Measurements from ENCODE around the gene KBTBD8.

Gene KBTBD8, protein sequence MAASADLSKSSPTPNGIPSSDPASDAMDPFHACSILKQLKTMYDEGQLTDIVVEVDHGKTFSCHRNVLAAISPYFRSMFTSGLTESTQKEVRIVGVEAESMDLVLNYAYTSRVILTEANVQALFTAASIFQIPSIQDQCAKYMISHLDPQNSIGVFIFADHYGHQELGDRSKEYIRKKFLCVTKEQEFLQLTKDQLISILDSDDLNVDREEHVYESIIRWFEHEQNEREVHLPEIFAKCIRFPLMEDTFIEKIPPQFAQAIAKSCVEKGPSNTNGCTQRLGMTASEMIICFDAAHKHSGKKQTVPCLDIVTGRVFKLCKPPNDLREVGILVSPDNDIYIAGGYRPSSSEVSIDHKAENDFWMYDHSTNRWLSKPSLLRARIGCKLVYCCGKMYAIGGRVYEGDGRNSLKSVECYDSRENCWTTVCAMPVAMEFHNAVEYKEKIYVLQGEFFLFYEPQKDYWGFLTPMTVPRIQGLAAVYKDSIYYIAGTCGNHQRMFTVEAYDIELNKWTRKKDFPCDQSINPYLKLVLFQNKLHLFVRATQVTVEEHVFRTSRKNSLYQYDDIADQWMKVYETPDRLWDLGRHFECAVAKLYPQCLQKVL

DNA sequence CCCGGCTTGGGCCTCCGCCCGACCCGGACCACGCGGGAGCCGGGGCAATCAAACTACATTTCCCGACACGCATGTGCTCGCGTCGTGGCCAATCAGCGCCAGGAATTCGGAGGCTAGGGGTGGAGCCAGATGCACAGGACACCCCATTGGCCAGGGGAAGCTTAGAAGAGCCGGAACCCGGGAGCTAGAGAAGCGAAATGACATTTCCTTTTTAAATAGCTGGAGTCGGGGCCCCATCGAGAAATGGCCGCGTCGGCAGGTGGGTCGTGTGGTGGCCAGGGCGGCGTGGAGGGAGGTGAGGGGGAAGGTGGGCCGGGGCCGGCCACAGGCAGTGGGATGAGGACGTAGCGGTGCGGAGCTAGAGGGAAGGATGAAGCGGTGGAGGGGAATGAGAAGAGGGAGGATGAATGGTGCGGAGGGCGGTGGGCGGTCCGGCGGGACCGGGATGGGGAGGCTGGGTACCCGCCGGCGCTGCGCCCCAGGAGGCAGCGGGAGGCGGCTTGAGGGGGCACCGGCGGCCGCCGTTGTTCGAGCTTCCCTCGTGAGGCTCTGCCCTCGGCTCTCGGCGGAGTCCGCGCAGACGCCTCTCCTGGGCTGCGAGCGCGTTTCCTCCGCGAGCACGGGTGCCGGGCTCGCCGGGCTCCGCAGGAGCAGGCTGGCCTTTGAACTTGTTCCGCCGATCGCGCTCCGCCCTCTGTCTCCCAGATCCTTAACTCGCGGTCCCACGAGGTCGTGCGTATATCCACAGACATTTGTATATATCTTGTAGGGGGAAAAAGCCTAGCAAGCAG is at the start of gene KBTBD8:
Gene KBTBD8 (plus strand): TSS at position 195 of the 791 bp plus-strand sequence. CDS start 49 bp downstream, at position 244.
- peak; percentile 91 for DNase-seq

DNA sequence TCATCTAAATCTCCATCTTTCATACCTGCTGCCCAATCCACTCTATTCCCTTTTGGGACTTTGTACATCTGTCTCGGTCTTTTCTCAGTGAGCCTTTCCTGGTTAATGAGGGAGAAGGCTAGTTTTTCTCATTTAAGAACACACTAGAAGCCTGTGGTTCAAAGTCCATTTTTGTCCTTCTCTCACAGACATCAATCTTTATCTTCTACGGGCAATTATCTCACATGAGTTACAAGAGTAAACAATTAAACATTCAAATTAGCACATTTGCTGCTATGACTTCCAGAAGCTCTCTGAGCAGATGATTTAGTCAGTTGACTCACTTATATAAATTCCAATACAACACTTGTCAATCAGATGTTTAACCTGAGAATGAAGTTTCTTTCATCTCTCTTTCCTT is 49.3 kb upstream of the KBTBD8 start:
- DNase-seq: no peak

DNA sequence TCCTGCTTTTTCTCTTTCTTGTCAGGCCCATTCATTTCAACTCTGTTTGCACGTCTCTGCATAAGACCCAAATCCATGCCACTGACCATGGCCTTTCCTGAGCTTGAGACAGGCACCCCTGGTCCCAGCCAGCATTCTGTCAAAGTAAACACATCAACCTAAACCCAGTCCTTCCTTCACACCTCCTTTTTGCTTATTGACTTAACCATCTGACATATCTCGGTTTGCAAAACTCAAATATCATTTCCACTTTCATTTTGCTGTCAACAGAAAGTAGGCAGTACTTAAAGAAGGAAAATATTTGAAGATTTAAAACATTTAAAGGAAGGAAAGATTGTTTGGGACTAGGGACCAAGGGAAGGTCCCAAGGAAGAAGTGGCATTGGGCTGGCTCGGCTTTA is 48.2 kb upstream of the KBTBD8 start:
- no peak for DNase-seq

DNA sequence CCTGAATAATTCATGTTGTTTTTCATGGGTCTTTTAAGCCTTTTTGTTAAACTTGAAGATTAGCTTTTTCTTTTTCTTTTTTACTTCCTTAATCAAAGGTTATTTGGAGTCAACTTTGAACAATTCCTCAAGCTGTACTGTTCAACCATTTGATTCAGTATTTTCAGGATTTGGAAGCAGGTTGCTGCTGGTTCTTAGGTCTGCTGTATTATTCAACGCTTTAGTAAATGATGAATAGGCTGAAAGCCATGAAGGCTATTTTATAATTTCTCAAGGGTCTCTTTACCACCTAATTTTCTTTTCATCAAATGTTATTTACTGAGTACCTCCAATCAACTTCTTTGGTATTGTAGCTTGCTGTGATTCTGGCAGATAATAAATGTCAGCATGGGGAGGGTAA is 45.8 kb upstream of the KBTBD8 start:
- DNase-seq: peak in 1 of 2 experiments; percentile 0

DNA sequence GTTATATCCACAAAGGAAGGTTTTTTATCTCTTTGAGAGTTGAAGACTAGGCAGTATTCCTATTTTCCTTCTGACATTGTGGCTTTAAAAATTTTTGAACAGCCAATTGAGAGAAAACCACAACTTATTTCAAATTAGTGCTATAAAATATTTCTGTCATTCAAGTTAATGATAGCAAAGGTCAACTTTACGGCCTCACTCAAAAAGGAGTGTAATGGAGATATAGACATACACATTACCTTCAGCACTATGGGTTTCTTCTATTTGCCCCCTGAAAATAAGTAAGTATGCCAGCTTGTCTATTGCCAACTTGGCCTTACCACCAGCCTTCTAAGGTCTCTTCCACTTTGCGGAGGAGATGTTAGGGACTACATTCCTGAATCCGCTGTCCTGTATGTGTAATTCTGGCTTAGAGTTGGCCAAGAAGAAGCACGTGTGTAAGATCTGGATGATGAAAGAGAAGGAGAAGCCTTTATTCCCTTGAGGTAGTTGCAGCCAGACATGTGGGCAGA is 44.1 kb upstream of the KBTBD8 start:
- no peak for DNase-seq

DNA sequence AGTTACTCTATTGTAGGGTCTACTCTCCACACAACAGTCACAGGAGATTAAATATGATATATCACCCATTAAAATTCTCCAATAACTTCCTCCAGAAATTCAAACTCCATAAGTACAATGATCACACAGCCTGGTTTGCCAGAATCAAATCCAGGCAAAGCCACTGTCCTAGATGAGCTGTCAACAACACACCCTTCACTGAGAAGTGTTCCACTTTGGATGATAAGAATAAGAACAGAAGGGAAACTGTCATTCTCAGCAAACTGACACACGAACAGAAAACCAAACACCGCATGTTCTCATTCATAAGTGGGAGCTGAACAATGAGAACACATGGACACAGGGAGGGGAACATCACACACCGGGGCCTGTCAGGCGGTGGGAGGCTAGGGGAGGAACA is 41.4 kb upstream of the KBTBD8 start:
- no peak for DNase-seq

DNA sequence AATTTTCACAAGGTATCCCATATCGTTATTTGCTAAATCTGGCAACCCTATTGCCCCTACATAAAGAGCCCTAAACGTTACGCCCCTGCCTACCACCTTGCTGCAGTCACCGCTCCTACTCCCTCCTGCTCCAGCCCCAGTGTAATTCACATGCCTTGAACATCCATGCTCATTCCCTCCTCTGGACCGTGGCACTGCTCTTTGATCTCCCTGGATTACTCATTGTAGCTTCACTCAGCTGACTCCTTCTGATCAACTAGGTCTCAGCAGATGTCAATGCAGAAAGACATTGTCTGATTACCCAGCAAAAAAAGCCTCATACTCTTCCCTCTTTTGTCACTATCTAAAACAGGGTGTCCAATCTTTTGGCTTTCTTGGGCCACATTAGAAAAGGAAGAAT is 40.7 kb upstream of the KBTBD8 start:
- no peak for DNase-seq

DNA sequence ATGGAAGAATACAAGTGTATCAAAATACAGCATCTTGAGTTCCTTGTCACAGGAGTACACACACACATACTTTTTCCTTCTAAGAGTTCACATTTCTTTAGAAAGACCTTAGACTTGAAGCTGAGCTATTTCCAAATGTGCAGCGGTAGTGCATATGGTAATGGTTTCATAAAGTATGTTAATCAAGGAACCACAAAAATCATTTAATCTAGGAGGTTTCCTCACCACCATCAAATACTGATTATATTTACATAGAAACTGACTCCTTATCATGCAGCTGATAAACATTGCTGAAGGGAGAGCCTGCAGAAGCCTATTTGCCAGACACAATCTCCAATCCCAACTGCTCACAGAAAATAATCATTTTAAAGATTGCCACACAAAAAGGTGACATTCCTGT is 40.0 kb upstream of the KBTBD8 start:
- DNase-seq: no peak

DNA sequence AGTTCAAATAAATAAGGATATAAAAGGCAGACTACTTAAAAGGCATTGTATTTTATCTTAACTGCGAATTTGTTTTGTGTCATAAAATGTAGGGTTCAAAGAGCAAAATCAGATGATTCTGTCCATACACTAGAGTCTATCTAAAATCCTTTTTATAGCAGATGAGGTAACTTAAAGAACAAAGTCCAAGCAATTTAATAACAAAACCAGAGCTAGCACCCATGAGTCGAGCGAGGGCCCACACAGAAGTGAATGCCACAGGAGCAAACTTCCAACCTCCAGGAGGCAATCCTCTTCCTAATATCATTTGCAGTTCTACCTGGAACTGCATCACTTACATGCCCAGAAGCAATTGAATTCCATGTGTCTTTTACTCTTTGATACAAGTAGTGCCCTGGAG is 35.4 kb upstream of the KBTBD8 start:
- no peak for DNase-seq

DNA sequence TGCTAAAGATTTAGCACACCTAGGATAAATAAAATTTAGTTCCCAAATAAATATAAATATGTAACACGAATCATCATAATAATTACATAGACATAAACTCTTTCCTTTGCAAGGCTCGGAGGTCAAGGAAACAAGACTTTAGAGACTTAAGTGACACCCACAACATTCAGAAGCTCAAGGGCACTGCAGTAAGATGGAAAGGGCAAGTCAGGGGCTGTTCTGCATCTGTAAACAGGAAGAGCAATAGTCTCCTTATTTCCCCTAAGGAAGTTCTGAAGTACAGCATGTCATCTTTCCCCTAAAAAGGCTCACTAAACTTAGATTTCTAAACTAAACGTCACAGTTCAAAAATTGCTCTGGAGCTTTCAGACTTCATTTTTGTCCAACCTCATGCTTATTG is 26.9 kb upstream of the KBTBD8 start:
- no peak for DNase-seq

DNA sequence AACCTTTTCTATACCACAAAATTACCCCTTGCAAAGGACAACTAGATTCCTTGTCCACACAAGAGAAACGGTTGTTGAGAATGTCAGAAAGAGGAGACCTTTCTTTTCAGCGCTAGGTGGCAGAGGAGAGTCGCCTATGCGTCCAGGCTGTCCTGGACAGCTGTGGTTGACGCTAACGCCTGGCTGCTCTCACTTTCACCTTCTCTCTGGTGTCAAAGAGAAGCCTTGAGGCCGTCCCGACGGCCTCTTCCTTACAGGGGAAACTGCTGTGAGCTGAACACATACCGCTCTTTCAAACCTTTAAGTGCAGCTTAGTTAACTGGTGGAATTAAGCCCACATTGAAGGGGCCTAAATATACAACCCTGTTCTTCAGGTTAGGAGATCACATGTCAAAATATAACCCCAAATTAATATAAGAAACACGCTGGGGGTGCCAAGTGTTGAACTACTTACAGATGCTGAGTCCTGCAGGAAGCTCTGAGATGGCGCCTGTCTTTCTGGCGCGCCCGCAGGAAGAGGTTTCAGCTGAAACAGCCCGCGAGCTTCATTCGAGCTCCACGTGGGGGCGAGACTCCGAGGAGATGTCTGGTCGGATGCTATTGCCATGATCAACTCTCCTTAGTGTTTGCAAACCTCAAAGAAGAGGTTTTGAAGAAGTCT is 26.1 kb upstream of the KBTBD8 start:
- peak; percentile 3 to 40 for DNase-seq

DNA sequence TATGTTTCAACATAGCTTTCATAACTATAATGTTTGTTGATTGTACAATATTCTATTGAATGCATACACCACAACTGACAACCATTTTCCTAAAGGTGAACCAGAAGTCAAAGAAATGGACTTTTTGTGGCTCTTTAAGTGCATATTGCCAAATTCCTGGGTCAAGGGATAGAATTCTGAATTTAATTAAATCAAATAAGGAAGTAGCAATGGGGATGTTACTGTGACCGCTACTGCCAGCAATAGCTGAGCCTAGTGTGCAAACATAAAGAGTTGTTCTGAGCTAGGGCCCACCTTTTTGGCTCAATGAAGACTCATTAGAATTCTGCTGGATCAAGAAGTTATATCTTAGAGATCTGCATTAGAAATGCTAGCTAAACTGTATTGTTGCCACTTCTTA is 17.3 kb upstream of the KBTBD8 start:
- DNase-seq: no peak

DNA sequence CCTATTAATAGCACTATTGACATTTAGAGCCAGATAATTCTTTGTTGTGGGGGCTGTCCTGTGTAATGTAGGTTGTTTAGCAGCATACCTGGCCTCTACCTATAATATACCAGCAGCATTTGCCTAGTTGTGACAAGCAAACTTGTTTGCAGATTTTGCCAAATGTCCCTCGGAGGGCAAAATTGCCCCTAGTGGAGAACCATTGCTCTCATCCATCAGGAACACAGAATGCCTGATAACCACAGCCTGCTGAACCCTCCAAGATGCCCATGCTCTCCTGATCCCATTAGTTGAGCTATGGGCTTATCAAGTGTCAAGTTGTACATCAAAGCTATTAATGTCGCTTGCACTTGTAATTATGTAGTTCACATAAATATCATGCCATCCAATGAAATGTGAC is 15.0 kb upstream of the KBTBD8 start:
- DNase-seq: no peak

DNA sequence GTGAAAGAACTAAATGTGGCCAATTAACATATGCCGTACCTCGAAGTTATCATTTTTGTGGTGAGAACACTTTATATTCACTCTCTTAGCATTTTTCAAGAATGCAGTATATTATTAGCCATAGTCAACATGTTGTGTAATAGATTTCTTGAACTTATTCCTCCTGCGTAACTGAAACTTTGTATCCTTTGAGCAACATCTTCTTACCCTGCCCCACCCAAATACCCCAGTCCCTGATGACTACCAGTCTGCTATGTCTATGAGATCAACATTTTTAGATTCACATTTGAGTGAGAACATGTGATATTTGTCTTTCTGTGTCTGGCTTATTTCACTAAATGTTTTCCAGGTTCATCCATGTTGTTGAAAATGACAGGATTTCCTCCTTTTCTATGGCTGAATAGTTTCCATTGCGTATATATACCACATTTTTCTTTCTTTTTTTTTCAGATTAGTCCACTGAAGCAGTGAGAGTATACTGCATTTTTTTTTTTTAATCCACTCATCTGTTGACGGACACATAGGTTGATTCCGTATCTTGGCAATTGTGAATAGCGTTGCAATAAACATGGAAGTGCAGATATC is 12.7 kb upstream of the KBTBD8 start:
- DNase-seq: no peak

DNA sequence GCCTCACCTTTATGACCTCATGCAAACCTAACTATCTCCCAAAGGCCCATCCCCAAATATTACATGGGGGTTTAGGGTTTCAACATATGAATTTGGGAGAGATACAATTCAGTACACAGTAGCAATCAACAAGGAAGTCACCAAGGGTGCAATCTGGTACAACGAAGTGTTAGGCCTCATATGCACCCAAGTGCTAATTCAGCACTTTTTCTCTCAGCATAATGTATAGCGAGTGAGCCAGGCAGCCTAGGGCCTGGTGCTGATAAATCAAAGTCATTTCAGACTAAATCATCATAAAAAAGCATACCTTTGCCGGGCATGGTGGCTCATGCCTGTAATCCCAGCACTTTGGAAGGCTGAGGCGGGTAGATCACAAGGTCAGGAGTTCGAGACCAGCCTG is 11.7 kb upstream of the KBTBD8 start:
- DNase-seq: no peak

DNA sequence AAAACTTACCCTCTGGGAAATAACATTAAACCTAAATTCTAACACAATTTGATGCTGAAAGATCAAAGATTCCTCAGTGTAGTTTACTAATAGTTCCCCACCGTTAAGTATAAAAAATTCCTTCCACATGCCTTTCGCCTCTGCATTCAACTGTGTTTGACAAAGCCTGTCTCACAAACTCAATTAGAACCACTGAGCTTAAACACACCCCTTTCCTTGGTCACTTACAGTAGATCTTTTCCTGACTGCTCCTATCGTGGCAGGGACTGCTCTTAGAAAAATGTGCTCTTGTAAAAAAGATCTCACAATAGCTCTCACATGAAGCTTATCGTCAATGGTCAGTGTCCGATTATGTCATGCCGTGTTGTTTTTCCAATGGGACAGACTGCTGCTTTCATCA is 8.9 kb upstream of the KBTBD8 start:
- no peak for DNase-seq

DNA sequence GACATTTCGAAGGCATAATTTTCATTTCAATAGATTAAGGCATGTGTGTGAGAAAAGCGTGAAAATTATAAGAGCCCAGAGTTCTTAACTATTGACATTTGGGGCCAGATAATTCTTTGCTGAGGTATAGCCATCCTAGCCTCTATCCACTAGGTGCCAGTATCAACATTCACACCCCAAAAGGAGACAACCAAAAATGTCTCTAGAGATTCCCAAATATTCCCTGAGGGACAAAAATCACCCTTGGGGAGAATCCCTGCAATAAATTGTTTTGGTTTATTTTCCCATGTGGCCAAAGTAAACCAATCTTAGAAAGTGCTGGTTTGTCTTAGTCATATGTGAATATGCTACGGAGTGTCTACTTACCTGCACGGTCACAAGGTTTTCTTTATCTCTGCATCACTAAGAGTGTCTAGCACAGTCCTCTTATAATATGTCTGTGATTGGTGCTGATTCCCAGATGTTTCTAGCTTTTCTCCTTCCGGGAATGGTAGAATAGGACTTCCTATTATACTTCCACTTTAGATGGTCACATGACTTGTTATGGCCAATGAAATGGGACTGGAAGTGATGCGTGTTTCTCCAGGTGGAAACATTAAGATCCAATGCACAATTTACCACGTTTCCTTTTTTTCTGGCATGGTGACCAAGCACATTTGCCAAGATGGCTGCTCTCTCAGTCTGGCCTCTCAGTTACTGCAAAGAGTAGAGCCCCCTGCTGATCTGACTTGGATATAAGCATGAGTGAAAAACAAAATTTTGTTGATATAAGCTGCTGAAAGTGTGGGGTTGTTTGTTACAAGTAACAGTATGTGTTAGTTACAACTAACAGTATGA is 8.0 kb upstream of the KBTBD8 start:
- no peak for DNase-seq

DNA sequence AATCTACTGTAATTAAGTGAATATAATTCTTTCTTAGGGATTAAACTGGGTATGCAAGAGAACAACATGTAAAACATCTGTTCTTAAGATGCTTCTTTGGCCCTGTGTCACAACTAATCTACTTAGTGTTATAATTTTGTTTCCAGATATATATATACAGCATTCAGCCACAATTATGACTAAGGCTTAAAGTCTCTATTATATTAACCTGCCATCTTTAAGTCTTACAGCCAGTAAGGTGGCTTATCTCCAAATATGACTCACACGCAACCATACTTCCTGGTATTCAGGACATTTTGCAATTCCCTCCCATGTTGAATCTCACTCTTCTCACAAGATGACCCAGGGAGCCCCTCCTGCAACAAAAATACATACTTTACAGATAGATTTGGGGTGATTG is 6.6 kb upstream of the KBTBD8 start:
- no peak for DNase-seq

DNA sequence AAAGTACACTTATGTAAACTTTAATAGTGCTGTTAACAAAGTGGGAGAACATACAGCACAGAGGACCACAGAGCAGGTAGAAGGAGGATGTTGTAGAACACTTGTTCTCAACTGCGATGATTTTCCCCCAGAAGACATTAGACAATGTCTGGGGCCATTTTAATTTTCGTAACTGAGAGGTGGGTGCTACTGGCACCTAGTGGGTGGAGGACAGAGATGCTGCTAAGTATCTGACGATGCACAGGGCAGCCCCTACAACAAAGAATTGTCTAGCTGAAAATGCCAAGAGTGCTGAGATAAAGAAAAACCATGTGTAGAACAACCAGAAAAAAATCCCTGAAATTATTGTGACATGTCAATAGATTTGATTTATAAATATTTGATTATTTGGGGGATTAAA is 5.0 kb upstream of the KBTBD8 start:
- DNase-seq: no peak

DNA sequence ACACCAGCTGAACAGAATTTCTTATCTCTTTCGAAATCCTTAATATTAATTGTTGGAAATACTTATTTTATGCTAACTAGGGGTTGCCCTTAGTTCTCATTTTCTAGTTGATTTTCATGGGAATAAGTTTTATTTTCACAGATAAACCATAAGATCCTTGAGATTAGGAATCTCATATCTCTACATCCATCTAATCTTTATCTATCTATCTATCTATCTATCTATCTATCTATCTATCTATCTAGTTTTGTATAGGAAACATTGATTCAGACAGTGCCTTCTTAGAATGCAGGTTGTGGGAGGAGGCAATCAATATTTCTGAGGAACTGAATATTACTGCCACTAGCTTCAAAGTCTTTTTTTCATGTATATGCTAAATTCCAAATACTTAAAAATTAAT is 3.5 kb upstream of the KBTBD8 start:
- no peak for DNase-seq

DNA sequence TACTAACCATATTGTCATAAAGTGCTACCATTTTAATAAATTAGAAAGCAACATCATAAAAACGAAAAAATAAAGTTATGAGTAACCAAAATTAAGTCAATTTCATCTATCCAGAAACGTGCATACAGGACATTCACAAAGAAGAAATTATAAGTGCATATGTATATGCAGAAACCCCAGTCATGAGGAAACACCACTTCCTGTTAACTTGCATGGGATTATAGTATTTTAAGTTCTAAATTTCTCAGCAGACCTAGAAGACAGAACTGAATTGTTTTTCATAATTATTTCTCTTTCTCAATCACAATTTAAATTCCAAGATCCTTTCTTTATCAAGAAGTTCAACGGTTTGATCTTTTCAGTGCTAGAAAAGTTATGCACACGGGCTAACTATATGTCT is 1.4 kb upstream of the KBTBD8 start:
- no peak for DNase-seq

DNA sequence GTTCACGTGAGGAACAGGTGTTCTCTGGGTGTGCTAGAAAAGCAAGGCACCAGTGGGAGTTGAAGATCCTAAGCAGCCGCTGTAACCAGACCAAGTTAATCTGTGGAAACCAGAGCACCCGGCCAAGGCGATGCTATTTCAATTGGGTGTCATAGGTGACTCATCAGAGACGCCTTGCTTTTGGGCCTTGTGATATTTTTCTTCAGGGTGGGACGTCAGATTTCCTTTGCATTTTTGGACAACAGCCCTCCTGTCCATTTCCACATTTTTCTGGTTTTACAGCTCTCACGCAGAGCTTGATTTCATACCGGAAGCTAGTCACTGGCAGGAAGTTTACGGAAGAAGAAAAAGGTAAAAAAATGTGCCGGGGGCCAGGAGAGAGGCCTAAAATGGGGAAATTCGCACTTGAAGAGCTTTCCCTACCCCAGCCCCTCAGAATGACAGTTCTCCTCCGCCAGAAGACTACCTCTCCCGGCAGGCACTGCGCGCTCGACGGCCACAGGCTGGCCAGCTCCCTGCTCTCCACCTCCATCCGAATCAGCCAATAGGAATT is 471 bp upstream of the KBTBD8 start:
- DNase-seq: no peak

Measured in NCI-H1930 (cell line).